Measurements from ENCODE around the gene RAB43.
"Not testable (repeated sequence)": the region's sequence is repeated elsewhere in the genome, so short reads cannot be mapped to it uniquely, and the experiment has no call there.

RAB43 gene

GRCh38 chr3:129087138-129087702, 34.4 kb downstream of the RAB43 start:
- DNase-seq = no peak

- DNase-seq = no peak
Observed at GRCh38 chr3:129085818-129086217, 35.8 kb downstream of the RAB43 start.

- DNase-seq = no peak
Observed at GRCh38 chr3:129085165-129085715, 36.4 kb downstream of the RAB43 start.

- no peak for DNase-seq
Observed at GRCh38 chr3:129084501-129084900, 37.1 kb downstream of the RAB43 start.

- no peak for DNase-seq
Observed at GRCh38 chr3:129082026-129082425, 39.6 kb downstream of the RAB43 start.

GRCh38 chr3:129081503-129081902, 40.1 kb downstream of the RAB43 start:
- no peak for DNase-seq

GRCh38 chr3:129078510-129078909, 43.1 kb downstream of the RAB43 start:
- no peak for DNase-seq

- no peak for DNase-seq
Observed at GRCh38 chr3:129077222-129077621, 44.4 kb downstream of the RAB43 start.

- no peak for DNase-seq
Observed at GRCh38 chr3:129070086-129070885, 51.3 kb downstream of the RAB43 start.

GRCh38 chr3:129069313-129070085, 52.1 kb downstream of the RAB43 start:
- not testable (repeated sequence) for DNase-seq

GRCh38 chr3:129068291-129068886, 53.2 kb downstream of the RAB43 start:
- DNase-seq = no peak

GRCh38 chr3:129067719-129068118, 53.9 kb downstream of the RAB43 start:
- DNase-seq = not testable (repeated sequence)

GRCh38 chr3:129065720-129066073, 55.9 kb downstream of the RAB43 start:
- DNase-seq = no peak

GRCh38 chr3:129065016-129065719, 56.4 kb downstream of the RAB43 start:
- no peak for DNase-seq

GRCh38 chr3:129063841-129064482, 57.6 kb downstream of the RAB43 start:
- no peak for DNase-seq

- no peak for DNase-seq
Observed at GRCh38 chr3:129063091-129063640, 58.4 kb downstream of the RAB43 start.

- no peak for DNase-seq
Observed at GRCh38 chr3:129061888-129062834, 59.4 kb downstream of the RAB43 start.

- DNase-seq = no peak
Observed at GRCh38 chr3:129061023-129061887, 60.3 kb downstream of the RAB43 start.

- DNase-seq = no peak
Observed at GRCh38 chr3:129060276-129061022, 61.2 kb downstream of the RAB43 start, which contains the start of gene GP9. GP9 (plus strand) TSS chr3:129060779; CDS start chr3:129061740, 961 bp downstream.

Measured in kidney glomerular epithelial cell (primary cell).